ENCODE measurements around the gene LSM7. TPM values are rescaled to one million over a fixed set of nuclear protein-coding genes. Genes with fewer than 3 reads are reported as not detected.
"Not testable (repeated sequence)": the region's sequence is repeated elsewhere in the genome, so short reads cannot be mapped to it uniquely, and the experiment has no call there.

The LSM7 gene
- total and polyA plus RNA-seq, 8 donors, result 59.3 to 104 (median 96.0) TPM

DNA sequence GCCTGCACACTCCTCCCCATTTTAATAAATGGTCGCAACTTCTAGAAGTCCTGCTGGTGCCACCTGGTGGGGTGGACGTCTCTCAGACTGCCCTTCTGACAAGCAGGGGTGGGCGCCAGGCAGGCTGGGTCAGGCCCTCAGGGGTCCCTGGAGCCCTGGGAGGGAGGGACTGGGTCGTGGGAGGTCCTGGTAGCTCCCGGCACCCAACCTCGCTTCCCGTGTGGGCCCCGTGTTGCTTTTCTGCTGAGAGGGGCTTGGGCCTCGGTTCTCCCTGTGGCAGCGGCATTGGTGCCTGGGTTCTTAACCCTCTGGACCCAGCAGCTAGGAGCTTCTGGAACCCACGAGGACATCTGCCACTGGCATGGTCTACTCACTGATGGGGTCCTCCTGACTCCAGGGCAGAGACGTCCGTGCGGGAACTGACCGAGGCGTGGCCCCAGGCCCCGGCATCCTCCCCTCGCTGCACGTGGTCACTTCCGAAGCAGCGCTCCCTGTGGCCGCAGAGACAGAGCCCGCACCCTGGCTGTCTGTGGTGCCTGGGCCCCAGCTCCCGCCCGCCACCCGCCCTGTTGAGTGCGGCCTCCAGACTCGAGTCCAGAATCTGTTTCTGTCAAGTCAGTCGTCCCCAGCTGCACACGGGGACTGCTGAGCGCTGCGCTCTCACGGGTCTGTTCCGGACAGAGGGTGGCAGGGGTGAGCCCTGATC lies 25.7 kb upstream of the LSM7 start:
- no peak for TF ChIP-seq CTCF (IDR thresholded peaks at IDR 0.05)
- peak in 1 of 4 donors; percentile 71 for DNase-seq

GRCh38 chr19:2353159-2353886 lies 24.9 kb upstream of the LSM7 start:
- intact Hi-C loops (cut with DNase I), result no loop called here
- no peaks in the 10 kb centered on the region for H3K27me3 ChIP-seq
- no peak for TF ChIP-seq CTCF (IDR thresholded peaks at IDR 0.05)
- no peaks in the 10 kb centered on the region for H3K9me3 ChIP-seq
- no peak overlapping the region for H3K27ac ChIP-seq
- H3K36me3 ChIP-seq, result peaks cover 0 to 36% of the 10 kb centered on the region in 2 donors
- no peaks in the 10 kb centered on the region for H3K4me1 ChIP-seq
- peak in 1 of 4 donors; percentile 75 for DNase-seq
- H3K4me3 ChIP-seq, result no peak overlapping the region
- no peak for ATAC-seq

More for the DNA sequence above, 25.7 kb upstream of the LSM7 start:
- no peak for ATAC-seq
- intact Hi-C loops (cut with DNase I), result no loop called here
- H3K27ac ChIP-seq, result no peak overlapping the region
- H3K36me3 ChIP-seq, result peaks cover 0 to 36% of the 10 kb centered on the region in 2 donors
- no peaks in the 10 kb centered on the region for H3K9me3 ChIP-seq
- no peak overlapping the region for H3K4me3 ChIP-seq
- peaks cover under 1 to 4% of the 10 kb centered on the region in 2 donors for H3K27me3 ChIP-seq
- no peaks in the 10 kb centered on the region for H3K4me1 ChIP-seq

GRCh38 chr19:2352121-2352520 lies 23.7 kb upstream of the LSM7 start:
- H3K4me1 ChIP-seq, result no peaks in the 10 kb centered on the region
- ATAC-seq, result no peak
- H3K4me3 ChIP-seq, result no peak overlapping the region
- H3K36me3 ChIP-seq, result peaks cover 0 to 36% of the 10 kb centered on the region in 2 donors
- no peak for TF ChIP-seq CTCF (IDR thresholded peaks at IDR 0.05)
- no peaks in the 10 kb centered on the region for H3K9me3 ChIP-seq
- H3K27ac ChIP-seq, result no peak overlapping the region
- intact Hi-C loops (cut with DNase I), result no loop called here
- no peaks in the 10 kb centered on the region for H3K27me3 ChIP-seq
- no peak for DNase-seq

DNA sequence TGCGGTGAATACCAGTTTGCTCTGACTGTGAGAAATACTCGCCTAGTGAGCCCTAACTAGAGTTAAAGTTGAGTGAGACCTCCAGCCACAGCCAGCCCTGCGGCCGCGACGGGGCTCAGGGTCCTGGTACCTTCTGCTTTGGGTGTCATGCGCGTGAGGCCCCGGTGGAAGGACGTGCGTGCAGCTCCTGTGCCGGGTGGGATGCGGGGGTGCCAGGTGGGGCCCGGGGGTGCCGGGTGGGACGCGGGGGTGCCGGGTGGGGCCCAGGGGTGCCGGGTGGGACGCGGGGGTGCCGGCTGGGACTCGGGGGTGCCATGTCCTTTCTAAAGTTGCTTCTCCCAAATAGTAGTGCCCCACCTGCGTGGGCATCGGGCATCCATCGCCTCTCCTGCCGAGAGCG lies 23.2 kb upstream of the LSM7 start:
- intact Hi-C loops (cut with DNase I), result no loop called here
- H3K36me3 ChIP-seq, result peaks cover 0 to 39% of the 10 kb centered on the region in 2 donors
- no peak for DNase-seq
- H3K27ac ChIP-seq, result no peak overlapping the region
- H3K9me3 ChIP-seq, result no peaks in the 10 kb centered on the region
- no peaks in the 10 kb centered on the region for H3K27me3 ChIP-seq
- no peak for TF ChIP-seq CTCF (IDR thresholded peaks at IDR 0.05)
- H3K4me3 ChIP-seq, result no peak overlapping the region
- no peak for ATAC-seq
- no peaks in the 10 kb centered on the region for H3K4me1 ChIP-seq

DNA sequence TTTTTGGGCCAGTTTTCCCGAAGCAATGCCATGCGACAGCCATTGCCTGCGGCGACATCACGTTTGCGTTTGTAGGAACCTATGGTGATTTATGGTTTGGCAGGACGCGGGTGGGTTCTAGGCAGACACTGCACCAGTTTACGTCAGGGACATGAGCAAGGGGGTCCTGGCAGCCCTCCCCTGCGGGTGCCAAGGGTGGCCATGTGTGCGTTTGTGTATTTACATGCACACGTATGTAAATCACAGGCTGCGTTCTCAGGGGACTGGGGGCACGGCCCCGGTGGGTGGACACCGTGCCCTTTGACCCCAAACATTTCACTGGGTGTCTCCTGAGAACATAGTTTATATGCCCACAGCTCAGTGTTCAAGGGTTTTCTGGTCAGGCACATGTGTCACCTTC lies 22.3 kb upstream of the LSM7 start:
- intact Hi-C loops (cut with DNase I), result no loop called here
- H3K9me3 ChIP-seq, result no peaks in the 10 kb centered on the region
- no peak overlapping the region for H3K27ac ChIP-seq
- H3K27me3 ChIP-seq, result no peaks in the 10 kb centered on the region
- no peaks in the 10 kb centered on the region for H3K4me1 ChIP-seq
- no peak for TF ChIP-seq CTCF (IDR thresholded peaks at IDR 0.05)
- no peak overlapping the region for H3K4me3 ChIP-seq
- DNase-seq (no peak), ATAC-seq (no peak)
- H3K36me3 ChIP-seq, result peaks cover 0 to 44% of the 10 kb centered on the region in 2 donors

GRCh38 chr19:2349818-2350217 lies 21.4 kb upstream of the LSM7 start:
- H3K27ac ChIP-seq; intact Hi-C loops (cut with DNase I); ATAC-seq; H3K4me1 ChIP-seq; H3K4me3 ChIP-seq; DNase-seq; H3K27me3 ChIP-seq; H3K9me3 ChIP-seq: not testable (repeated sequence)
- peaks cover 0 to 47% of the 10 kb centered on the region in 2 donors for H3K36me3 ChIP-seq

All from left lung (tissue), 10 donors.